Measurements from ENCODE around the gene LTBR.

The LTBR gene

GRCh38 chr12:6346942-6347341, 37.0 kb upstream of the LTBR start:
- Histone ChIP-seq H3K9me3 (peaks cover 3% of the 10 kb centered on the region; the same call in 1 of the 2 replicates), H3K4me3 (ENCODE audit: low read depth, low read length) (no peak overlapping the region), H3K27me3 (no peaks in the 10 kb centered on the region), H3K36me3 (no peaks in the 10 kb centered on the region), H3K4me1 (peaks cover 9% of the 10 kb centered on the region)
- no peak for TF ChIP-seq CTCF (IDR thresholded peaks at IDR 0.05; ENCODE audit: low read depth, low read length)
- no peak for DNase-seq

- Histone ChIP-seq H3K4me1 (peaks cover 9% of the 10 kb centered on the region), H3K4me3 (ENCODE audit: low read depth, low read length) (no peak overlapping the region), H3K27me3 (no peaks in the 10 kb centered on the region), H3K9me3 (peaks cover 3% of the 10 kb centered on the region; the same call in 1 of the 2 replicates), H3K36me3 (no peaks in the 10 kb centered on the region)
- no peak for DNase-seq
- TF ChIP-seq CTCF (IDR thresholded peaks at IDR 0.05; ENCODE audit: low read depth, low read length), result no peak
Measured at GRCh38 chr12:6347367-6348338, 36.3 kb upstream of the LTBR start.

- no peak for TF ChIP-seq CTCF (IDR thresholded peaks at IDR 0.05; ENCODE audit: low read depth, low read length)
- no peaks in the 10 kb centered on the region for H3K9me3 ChIP-seq
Measured at GRCh38 chr12:6351622-6352021, 32.3 kb upstream of the LTBR start.

GRCh38 chr12:6352193-6353173, 31.5 kb upstream of the LTBR start:
- no peak for DNase-seq
- H3K36me3 ChIP-seq, result no peaks in the 10 kb centered on the region
- H3K9me3 ChIP-seq, result no peaks in the 10 kb centered on the region
- no peak for TF ChIP-seq CTCF (IDR thresholded peaks at IDR 0.05; ENCODE audit: low read depth, low read length)
- H3K4me1 ChIP-seq, result no peaks in the 10 kb centered on the region
- no peaks in the 10 kb centered on the region for H3K27me3 ChIP-seq
- no peak overlapping the region for H3K4me3 ChIP-seq (ENCODE audit: low read depth, low read length)

More at GRCh38 chr12:6351622-6352021, 32.3 kb upstream of the LTBR start:
- Histone ChIP-seq H3K4me3 (ENCODE audit: low read depth, low read length) (no peak overlapping the region), H3K36me3 (no peaks in the 10 kb centered on the region), H3K27me3 (no peaks in the 10 kb centered on the region), H3K4me1 (no peaks in the 10 kb centered on the region)
- DNase-seq, result no peak

GRCh38 chr12:6354495-6355393, 29.2 kb upstream of the LTBR start:
- Histone ChIP-seq H3K27me3 (no peaks in the 10 kb centered on the region), H3K4me3 (ENCODE audit: low read depth, low read length) (no peak overlapping the region), H3K9me3 (no peaks in the 10 kb centered on the region), H3K36me3 (no peaks in the 10 kb centered on the region), H3K4me1 (no peaks in the 10 kb centered on the region)
- DNase-seq, result no peak
- no peak for TF ChIP-seq CTCF (IDR thresholded peaks at IDR 0.05; ENCODE audit: low read depth, low read length)

Measured in BE2C (cell line).